Breast epithelium (tissue), 3 donors: ENCODE data around the gene TENM3.

ENCODE experiments used
- POLR2A ChIP-seq: fragments of 450-650 bp; IDR thresholded peaks from one replicate; pipeline ENCODE4 v1.6.1; 2016; ENCODE audit warnings: antibody characterized with exemption, mild to moderate bottlenecking, moderate library complexity
- POLR2AphosphoS5 ChIP-seq, 3 donors: sonication (generic); formaldehyde crosslinking; IDR thresholded peaks; one replicate each; pipeline ENCODE4 v1.6.1; 2017; ENCODE audit warnings: antibody characterized with exemption in 3 of 3
- TF ChIP-seq, protein P1 (sequence below), 3 donors: fragments of 450-650 bp; IDR thresholded peaks; one replicate each; pipeline ENCODE4 v1.5.1; 2016 to 2017; ENCODE audit warnings: antibody characterized with exemption in 3 of 3, mild to moderate bottlenecking in 3 of 3, moderate library complexity in 3 of 3

DNA sequence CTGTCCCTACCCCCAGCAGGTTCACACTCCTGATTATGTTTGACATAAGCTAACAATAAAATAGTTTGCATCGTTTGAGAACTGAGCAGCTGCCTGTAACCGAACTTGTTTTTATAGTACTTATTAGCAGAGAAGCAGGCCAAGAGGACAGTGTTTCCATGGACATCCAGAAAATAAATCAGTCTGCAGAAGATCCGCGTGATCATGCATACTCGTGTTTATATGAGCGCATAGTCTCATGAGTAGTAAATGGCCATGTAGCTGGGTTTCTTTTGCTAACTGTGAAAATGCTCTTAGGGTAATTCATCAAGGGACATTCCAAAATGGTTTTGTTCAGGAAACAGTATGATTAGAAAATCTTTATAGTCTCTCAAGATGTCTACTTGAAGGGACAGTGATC is 384.8 kb downstream of the TENM3 start:
- TF ChIP-seq, protein P1, sequence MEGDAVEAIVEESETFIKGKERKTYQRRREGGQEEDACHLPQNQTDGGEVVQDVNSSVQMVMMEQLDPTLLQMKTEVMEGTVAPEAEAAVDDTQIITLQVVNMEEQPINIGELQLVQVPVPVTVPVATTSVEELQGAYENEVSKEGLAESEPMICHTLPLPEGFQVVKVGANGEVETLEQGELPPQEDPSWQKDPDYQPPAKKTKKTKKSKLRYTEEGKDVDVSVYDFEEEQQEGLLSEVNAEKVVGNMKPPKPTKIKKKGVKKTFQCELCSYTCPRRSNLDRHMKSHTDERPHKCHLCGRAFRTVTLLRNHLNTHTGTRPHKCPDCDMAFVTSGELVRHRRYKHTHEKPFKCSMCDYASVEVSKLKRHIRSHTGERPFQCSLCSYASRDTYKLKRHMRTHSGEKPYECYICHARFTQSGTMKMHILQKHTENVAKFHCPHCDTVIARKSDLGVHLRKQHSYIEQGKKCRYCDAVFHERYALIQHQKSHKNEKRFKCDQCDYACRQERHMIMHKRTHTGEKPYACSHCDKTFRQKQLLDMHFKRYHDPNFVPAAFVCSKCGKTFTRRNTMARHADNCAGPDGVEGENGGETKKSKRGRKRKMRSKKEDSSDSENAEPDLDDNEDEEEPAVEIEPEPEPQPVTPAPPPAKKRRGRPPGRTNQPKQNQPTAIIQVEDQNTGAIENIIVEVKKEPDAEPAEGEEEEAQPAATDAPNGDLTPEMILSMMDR (IDR thresholded peaks at IDR 0.05), result no peak
- TF ChIP-seq POLR2A (no peak), POLR2AphosphoS5 (IDR thresholded peaks at IDR 0.05) (no peak)
